ENCODE data around the gene KCNJ18.
"Not testable (repeated sequence)": the region's sequence is repeated elsewhere in the genome, so short reads cannot be mapped to it uniquely, and the experiment has no call there.

KCNJ18 gene

GRCh38 chr17:21691883-21692703 lies at the start of gene KCNJ18:
Gene KCNJ18, plus strand, starts transcription at chr17:21692523. Its CDS starts 10,264 bp downstream, at chr17:21702787.
- not testable (repeated sequence) for DNase-seq

GRCh38 chr17:21648125-21648524 lies 44.2 kb upstream of the KCNJ18 start:
- DNase-seq, result not testable (repeated sequence)

- not testable (repeated sequence) for DNase-seq
Measured at GRCh38 chr17:21650043-21650442, 42.3 kb upstream of the KCNJ18 start.

- not testable (repeated sequence) for DNase-seq
Measured at GRCh38 chr17:21652049-21652448, 40.3 kb upstream of the KCNJ18 start.

GRCh38 chr17:21653211-21653610 lies 39.1 kb upstream of the KCNJ18 start:
- DNase-seq, result not testable (repeated sequence)

GRCh38 chr17:21656518-21657309 lies 35.6 kb upstream of the KCNJ18 start:
- DNase-seq, result not testable (repeated sequence)

- DNase-seq, result not testable (repeated sequence)
Measured at GRCh38 chr17:21659635-21660034, 32.7 kb upstream of the KCNJ18 start.

GRCh38 chr17:21661455-21661854 lies 30.9 kb upstream of the KCNJ18 start:
- DNase-seq, result not testable (repeated sequence)

DNA sequence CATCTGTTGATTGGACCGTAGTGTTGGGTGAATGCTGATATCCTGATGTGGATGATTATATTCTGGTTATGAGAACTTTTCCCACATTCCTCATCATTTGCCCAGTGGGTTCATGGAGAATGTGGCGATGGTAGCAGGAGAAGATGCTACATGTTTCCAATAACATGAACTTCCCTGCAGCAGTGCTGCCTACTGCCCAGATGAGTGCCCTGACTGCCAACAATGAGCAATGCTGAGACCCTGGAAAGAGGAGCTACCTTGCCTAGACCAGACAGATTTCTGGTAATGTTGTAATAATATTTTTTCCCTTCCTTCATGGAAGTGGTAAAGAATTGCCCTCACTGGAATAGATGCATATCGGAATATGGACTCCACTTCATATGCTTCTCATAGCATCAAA lies 29.2 kb upstream of the KCNJ18 start:
- not testable (repeated sequence) for DNase-seq

- not testable (repeated sequence) for DNase-seq
Measured at GRCh38 chr17:21663614-21664474, 28.5 kb upstream of the KCNJ18 start.

- not testable (repeated sequence) for DNase-seq
Measured at GRCh38 chr17:21665171-21665570, 27.2 kb upstream of the KCNJ18 start.

DNA sequence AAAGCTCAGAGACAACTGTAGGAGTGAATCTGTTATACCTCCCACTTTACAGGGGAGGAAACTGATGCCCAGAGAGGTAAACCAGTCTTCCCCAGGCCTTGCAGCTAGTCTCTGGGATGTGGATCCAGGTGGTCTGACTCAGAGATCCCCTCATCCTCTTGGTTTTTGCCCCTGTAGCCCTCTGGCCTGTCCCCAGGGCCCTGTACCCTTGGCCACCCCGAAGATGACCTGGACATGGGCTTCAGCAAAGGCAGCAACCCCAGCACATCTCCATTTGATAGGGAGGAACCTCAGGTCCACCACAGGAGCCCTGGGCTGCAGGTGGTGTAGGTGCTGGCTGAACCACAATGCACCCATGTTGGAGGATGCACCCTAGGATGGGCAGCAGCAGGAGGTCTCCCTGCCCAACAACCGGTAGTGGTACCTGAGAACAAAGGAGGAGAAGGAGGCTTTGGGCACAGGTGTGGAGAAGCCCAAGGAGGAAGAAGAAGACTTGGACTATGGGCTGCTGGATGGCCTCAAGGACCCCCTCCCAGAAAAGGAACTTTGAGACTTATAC lies 26.3 kb upstream of the KCNJ18 start:
- DNase-seq, result not testable (repeated sequence)

DNA sequence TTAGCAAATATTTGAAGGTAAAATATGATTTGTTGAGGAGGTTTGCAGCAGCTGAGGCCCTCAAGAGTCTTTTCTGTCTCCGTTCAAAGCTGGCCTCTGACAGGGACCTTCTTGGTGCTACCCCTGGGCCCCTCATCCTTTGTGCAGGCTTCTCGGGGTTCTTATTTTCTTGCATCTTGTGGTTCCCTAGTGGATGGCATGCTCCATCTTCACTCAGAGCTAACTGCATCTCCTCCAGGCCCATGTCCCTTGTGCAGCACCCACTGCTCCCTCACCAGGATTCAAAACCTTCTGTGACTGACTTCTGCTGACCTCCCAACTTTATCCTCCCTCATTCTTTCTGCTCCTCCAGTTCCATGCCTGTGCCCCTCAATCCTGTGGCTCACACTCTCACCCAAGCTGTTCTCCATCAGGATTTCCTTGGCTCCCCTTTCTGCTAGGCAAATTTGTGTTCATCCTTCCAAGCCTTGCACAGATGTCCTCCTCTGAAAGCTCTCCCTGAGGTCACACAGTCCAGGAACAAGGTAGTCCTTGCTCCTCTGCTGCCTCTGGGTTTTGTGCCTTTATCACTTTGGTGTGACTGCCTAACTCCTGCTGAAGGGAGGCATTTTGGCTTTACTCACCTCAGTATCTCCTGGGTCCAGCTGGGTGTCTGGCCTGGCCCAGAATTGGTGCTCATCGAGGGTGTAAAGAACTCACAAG lies 25.5 kb upstream of the KCNJ18 start:
- DNase-seq, result not testable (repeated sequence)

DNA sequence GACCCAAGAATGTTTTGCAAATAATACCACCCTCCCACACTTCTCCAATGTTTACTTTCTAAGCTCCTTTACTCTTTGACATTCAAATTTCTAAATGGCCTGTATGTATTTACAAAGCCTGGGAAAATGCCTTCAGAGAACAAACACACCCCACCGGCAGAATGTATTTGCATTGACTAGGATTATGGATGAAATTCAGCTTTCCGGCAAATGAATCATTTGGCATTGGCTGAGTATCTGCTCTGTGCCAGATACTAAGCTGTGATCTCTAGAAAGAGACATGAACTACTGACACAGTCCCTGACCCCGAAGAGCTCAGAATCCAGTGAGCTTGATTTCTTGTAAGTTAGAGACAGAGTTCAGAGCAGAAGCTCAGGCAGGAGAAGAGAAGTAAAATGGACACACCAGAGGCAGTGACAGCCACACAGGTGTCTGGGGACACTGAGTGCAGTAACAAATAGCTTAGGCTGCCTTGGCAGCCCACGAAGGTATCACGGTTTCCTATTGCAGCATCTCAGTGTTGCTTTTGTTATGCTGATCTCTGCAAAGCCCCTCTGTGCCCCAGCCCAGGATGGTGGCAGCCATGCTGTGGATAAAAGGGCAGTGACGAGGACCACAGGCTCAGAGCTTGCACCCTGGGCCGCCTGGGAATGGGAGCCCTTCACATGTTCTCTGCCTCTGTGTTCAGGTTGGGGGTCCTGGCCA lies 24.8 kb upstream of the KCNJ18 start:
- not testable (repeated sequence) for DNase-seq

- DNase-seq, result not testable (repeated sequence)
Measured at GRCh38 chr17:21668118-21668488, 24.2 kb upstream of the KCNJ18 start.

DNA sequence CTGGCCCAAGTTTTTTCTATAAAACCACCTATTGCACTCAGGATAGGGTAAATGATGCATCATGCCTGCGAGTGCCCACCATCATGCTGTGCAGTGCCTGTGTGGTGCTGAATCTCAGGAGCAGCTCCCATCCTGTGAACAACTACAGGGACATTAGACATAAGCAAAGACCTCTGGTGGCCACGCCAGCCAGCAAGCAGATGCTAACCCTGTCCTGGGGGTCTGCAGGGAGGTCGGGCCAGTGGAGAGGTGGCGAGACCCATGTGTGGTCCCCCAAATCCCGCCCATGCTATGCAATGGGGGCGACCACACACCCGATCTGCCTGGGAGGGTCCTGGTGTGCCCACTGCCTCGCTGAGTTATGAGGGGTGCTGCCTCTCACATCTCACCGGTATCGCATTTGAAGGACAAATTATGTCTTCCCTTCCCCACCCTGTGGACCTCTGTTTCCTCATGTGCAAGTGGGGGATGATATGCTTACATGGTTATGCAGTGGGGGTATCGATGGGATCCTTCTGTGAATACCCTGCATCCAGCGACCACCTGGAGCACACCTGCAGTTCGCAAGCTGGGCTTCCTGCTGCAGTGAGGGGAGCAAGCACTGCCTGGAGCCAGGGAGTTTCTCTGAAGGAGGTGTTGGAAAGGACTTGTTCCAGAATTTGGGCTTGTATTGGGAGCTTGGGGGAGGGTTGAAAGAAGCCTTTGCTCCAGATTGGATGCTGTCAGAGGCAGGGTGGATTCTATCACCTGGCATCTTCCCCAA lies 23.4 kb upstream of the KCNJ18 start:
- not testable (repeated sequence) for DNase-seq

DNA sequence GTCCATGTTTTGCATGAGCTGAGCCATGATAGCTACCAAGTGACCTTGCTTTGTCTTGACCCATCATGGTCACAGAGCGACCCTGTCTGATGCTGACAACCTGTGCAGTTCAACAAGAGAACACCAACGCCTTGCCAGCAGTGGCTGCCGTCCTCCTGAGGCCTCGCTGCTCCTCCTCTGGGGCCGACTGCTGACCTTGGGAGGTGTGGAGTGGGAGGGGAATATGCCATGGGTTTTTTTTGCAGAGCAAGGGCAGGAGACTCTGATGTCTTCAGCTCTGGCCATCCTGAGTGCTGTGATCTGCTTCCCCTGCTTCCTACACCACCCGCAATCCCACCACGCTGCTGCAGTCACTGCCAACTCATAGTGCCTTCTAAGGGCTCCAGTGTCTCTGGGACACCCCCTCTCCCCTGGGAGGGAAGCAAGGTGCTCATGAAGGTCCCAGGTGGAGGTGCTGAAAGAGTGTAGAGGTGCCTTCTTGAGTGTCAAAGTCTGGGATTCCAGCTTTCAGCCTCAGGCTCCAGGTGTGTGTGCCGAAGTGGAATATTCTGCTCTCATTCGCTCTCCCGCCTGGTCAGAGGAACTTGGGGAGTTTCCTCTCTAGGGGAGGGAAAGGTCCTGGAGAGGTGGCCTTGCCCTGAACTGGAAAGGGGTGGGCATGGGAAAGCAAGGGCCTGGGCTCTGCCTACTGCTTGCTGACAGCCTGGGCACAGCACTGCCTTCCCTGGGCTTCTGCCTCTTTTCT lies 22.5 kb upstream of the KCNJ18 start:
- not testable (repeated sequence) for DNase-seq

DNA sequence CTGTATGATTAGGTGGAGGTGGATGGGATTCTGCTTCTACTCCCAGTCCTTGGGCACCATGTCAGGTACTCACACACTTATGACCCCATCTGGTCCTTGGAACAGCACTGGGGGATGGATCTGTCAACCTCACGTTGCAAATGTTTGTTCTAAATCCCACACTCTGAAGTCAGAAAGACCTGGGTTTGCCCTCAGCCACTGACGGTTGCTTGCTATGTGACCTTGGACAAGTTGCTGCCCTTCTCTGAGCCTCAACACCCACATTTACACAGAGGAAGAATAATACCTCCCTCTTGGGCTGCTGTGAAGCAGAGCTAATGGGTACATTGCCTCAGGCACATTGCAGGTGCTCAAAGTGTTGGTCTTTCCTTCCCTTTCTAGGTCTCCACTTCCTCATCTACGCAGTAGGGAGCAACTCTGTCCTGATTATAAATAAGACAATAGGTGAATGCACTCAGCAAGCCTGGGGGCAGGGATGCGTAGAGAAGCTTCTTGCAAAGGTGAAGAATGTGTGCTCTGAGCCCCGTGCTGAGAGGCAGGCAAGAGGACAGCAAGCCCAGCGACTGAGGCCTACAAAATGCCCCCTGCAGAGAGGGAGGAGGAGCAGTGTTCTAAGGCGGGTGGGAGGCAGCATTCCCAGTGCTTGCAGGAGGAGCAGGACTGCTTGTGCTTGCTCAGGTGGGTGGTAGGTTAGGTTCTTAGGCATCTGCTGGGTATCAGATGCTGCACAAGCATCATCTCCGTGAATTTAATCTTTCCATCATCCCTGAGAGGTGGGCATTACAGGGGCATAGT lies 21.8 kb upstream of the KCNJ18 start:
- not testable (repeated sequence) for DNase-seq

DNA sequence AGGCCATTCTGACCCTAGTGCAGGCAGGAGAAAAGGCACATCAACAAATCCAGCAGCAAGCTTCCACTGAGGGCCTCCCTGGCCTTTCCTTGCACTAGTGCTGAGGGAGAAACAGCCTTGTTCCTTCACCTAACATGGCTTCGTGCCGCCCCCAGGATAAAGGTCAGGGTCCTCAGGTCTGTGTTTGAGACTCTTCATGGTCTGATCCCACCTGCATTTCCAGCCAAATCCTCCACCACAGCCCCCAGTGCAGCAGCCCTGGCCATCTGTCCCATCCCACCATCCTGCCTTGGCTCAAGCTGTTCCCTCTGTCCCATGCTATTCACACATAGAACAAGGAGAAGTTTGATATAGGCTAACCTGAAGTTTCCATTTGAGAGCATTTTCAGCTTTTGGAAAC lies 20.9 kb upstream of the KCNJ18 start:
- not testable (repeated sequence) for DNase-seq
